ENCODE data around the gene TMEM53. TPM values are rescaled to one million over a fixed set of nuclear protein-coding genes. Genes with fewer than 3 reads are reported as not detected.

Gene TMEM53
- total RNA-seq, 1 experiment from 2014 or later = 8.2 TPM

DNA sequence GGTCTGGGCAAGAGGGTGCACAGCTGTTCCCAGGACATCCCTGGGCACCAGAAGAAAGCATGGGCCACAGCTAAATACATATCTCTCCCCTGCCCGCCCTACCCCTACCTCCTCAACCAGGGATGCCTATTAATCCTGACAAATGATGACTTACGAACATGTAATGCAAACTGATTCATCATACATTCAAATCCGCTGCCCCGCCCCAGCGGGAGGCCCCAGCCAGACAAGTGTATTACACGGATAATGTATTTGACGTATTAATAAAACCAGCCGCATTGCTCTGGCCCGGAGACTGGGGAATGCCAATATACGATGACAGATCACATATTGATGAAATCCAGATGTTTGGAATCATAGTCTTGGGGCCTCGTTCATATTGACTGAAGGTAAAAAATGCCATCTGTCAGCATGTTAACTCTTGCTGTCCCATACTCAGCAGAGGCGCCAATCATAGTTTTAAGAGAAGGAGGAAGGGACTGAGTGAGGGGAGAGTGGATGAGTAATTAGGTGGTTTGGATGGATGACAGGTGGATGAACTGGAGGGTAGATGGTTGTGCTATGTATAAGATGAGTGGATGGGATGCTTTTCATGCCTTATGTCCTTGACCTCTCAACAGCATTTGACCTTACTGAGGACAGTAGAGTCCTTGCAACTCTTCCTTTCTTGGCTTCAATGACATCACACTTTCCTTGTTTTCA lies 68.2 kb downstream of the TMEM53 start:
- Mint-ChIP-seq H3K36me3 (no peaks in the 10 kb centered on the region), H3K27ac (no peak overlapping the region), H3K27me3 (ENCODE audit: low read depth) (no peaks in the 10 kb centered on the region), H3K9me3 (no peaks in the 10 kb centered on the region), H3K4me1 (peaks cover 14% of the 10 kb centered on the region), H3K4me3 (no peak overlapping the region)
- ATAC-seq = no peak
- POLR2A ChIA-PET = no interaction called here
- TF ChIP-seq PREB (CRISPR knock-in tag; IDR thresholded peaks at IDR 0.05; ENCODE audit: borderline replicate concordance) (no peak), ZNF423 (CRISPR knock-in tag; IDR thresholded peaks at IDR 0.05) (no peak), FOXJ3 (CRISPR knock-in tag; IDR thresholded peaks at IDR 0.05; ENCODE audit: borderline replicate concordance) (no peak), ZNF396 (CRISPR knock-in tag; IDR thresholded peaks at IDR 0.05; ENCODE audit: borderline replicate concordance) (no peak), NR1H2 (CRISPR knock-in tag; IDR thresholded peaks at IDR 0.05) (no peak), ZNF416 (CRISPR knock-in tag; IDR thresholded peaks at IDR 0.05) (no peak), TP53 (CRISPR knock-in tag; IDR thresholded peaks at IDR 0.05) (no peak), TCF7 (CRISPR knock-in tag; IDR thresholded peaks at IDR 0.05; ENCODE audit: low read depth) (no peak), ESRRA (CRISPR knock-in tag; IDR thresholded peaks at IDR 0.05; ENCODE audit: borderline replicate concordance) (no peak), CDX4 (CRISPR knock-in tag; IDR thresholded peaks at IDR 0.05; ENCODE audit: borderline replicate concordance) (no peak), SMAD4 (CRISPR knock-in tag; IDR thresholded peaks at IDR 0.05) (no peak), ERG (CRISPR knock-in tag; IDR thresholded peaks at IDR 0.05) (no peak), TEAD4 (CRISPR knock-in tag; IDR thresholded peaks at IDR 0.05) (no peak), ATF1 (CRISPR knock-in tag; IDR thresholded peaks at IDR 0.05) (no peak), PRRX2 (CRISPR knock-in tag; IDR thresholded peaks at IDR 0.05) (no peak)
- TF ChIP-seq, protein P1, sequence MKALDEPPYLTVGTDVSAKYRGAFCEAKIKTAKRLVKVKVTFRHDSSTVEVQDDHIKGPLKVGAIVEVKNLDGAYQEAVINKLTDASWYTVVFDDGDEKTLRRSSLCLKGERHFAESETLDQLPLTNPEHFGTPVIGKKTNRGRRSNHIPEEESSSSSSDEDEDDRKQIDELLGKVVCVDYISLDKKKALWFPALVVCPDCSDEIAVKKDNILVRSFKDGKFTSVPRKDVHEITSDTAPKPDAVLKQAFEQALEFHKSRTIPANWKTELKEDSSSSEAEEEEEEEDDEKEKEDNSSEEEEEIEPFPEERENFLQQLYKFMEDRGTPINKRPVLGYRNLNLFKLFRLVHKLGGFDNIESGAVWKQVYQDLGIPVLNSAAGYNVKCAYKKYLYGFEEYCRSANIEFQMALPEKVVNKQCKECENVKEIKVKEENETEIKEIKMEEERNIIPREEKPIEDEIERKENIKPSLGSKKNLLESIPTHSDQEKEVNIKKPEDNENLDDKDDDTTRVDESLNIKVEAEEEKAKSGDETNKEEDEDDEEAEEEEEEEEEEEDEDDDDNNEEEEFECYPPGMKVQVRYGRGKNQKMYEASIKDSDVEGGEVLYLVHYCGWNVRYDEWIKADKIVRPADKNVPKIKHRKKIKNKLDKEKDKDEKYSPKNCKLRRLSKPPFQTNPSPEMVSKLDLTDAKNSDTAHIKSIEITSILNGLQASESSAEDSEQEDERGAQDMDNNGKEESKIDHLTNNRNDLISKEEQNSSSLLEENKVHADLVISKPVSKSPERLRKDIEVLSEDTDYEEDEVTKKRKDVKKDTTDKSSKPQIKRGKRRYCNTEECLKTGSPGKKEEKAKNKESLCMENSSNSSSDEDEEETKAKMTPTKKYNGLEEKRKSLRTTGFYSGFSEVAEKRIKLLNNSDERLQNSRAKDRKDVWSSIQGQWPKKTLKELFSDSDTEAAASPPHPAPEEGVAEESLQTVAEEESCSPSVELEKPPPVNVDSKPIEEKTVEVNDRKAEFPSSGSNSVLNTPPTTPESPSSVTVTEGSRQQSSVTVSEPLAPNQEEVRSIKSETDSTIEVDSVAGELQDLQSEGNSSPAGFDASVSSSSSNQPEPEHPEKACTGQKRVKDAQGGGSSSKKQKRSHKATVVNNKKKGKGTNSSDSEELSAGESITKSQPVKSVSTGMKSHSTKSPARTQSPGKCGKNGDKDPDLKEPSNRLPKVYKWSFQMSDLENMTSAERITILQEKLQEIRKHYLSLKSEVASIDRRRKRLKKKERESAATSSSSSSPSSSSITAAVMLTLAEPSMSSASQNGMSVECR (CRISPR knock-in tag; IDR thresholded peaks at IDR 0.05; ENCODE audit: borderline replicate concordance) = no peak
- TF ChIP-seq, protein P2, sequence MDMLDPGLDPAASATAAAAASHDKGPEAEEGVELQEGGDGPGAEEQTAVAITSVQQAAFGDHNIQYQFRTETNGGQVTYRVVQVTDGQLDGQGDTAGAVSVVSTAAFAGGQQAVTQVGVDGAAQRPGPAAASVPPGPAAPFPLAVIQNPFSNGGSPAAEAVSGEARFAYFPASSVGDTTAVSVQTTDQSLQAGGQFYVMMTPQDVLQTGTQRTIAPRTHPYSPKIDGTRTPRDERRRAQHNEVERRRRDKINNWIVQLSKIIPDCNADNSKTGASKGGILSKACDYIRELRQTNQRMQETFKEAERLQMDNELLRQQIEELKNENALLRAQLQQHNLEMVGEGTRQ (CRISPR knock-in tag; IDR thresholded peaks at IDR 0.05) = no peak
- TF ChIP-seq, protein P3, sequence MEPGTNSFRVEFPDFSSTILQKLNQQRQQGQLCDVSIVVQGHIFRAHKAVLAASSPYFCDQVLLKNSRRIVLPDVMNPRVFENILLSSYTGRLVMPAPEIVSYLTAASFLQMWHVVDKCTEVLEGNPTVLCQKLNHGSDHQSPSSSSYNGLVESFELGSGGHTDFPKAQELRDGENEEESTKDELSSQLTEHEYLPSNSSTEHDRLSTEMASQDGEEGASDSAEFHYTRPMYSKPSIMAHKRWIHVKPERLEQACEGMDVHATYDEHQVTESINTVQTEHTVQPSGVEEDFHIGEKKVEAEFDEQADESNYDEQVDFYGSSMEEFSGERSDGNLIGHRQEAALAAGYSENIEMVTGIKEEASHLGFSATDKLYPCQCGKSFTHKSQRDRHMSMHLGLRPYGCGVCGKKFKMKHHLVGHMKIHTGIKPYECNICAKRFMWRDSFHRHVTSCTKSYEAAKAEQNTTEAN (CRISPR knock-in tag; IDR thresholded peaks at IDR 0.05) = no peak
- CTCF ChIA-PET = no interaction called here
- DNase-seq (ENCODE audit: low spot score) = no peak
